Measurements from ENCODE around the gene MYBPHL.

Gene MYBPHL

DNA sequence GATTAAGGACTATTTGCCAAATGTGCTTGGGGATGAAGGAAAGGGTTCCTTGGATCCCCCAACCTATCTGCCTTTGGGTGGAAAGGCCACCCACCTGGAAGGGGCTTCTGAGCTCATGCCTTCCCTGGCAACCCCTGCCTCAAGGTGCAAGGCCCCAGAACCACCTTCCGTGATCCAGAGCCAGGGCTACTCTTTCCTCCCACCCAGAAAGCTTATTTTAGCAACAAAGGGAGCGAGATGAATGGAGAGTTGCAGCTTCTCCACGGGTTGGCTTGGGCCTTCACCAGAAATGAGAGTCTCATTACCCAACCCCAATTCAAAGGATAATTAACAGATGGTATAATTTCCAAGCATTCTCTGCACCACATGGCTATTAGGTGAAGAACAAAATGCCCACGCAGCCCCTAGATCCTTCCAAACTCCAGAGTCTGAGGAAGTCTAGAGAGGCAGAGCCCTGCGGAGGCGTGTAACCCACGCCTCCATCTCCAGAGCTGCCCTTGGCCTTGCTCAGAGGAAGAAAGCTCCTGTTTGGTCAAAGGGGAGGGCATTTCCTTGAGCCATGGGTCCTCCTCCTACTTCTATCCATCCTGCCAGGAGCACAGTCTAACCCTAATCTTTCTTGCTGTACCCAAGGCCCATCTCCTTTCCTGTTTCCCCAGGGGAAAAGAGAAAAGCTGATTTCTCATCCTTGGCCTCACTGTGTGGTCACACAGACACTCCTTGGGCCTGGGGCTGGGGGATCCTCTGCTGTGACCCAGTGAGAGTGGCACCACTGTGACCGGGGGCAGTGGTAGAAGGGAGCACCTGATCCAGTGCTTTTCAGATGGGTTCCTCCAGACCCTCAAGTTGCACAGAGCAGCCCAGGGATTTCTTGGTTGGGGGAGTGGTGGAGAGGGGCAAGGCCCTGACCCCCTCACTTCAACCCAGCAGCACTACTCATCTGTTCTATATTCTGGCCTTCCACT, 59.1 kb downstream of the MYBPHL start:
- no peak for DNase-seq (ENCODE audit: extremely low read depth, low read depth)
- TF ChIP-seq, protein P1, sequence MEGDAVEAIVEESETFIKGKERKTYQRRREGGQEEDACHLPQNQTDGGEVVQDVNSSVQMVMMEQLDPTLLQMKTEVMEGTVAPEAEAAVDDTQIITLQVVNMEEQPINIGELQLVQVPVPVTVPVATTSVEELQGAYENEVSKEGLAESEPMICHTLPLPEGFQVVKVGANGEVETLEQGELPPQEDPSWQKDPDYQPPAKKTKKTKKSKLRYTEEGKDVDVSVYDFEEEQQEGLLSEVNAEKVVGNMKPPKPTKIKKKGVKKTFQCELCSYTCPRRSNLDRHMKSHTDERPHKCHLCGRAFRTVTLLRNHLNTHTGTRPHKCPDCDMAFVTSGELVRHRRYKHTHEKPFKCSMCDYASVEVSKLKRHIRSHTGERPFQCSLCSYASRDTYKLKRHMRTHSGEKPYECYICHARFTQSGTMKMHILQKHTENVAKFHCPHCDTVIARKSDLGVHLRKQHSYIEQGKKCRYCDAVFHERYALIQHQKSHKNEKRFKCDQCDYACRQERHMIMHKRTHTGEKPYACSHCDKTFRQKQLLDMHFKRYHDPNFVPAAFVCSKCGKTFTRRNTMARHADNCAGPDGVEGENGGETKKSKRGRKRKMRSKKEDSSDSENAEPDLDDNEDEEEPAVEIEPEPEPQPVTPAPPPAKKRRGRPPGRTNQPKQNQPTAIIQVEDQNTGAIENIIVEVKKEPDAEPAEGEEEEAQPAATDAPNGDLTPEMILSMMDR (IDR thresholded peaks at IDR 0.05; ENCODE audit: low read depth, low read length) = no peak

DNA sequence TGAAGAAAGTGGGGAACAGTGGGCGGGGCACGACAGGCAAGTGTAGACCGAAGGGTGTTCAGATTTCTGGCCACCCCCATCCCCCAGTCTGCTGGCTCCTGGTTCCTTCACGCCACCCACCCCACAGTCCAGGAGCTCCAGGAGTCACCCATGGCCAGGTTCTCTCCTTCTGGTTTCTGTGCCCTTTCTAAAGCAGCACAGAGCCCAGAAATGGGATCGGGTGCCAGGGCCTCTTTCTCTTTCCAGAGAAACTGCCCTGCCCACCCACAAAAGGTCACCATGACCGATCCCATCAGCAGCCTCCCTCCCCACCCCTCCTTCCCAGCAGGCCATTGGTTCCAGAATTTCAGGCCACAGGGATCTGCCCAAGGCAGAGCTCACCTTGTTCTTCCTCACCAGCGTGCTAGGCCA, 60.7 kb downstream of the MYBPHL start:
- TF ChIP-seq, protein P1 (IDR thresholded peaks at IDR 0.05; ENCODE audit: low read depth, low read length) = no peak
- DNase-seq (ENCODE audit: extremely low read depth, low read depth) = no peak

GRCh38 chr1:109243860-109244552, 62.8 kb downstream of the MYBPHL start:
- TF ChIP-seq, protein P1 (IDR thresholded peaks at IDR 0.05; ENCODE audit: low read depth, low read length) = no peak
- DNase-seq (ENCODE audit: extremely low read depth, low read depth) = no peak

GRCh38 chr1:109243221-109243620, 63.6 kb downstream of the MYBPHL start:
- TF ChIP-seq, protein P1 (IDR thresholded peaks at IDR 0.05; ENCODE audit: low read depth, low read length) = no peak
- DNase-seq (ENCODE audit: extremely low read depth, low read depth) = no peak

DNA sequence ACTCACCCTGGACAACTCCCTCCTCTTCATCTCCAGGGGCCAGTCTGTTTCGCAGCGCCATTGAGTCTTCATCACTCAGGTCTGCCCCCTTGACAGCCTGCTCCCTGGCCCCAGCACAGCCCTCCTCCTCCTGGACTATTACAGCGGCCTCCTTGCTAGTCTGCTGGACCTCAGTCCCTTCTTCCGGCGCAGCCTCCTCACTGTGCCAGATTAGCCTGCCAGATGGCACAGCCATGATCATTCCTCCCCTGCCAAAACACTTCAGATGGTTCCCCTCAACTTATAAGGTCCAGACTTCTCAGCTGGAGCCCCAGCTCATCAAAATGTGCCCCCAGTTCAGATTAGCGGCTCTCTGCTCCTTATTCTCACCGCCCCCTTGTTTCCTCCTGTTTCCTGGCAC, 64.4 kb downstream of the MYBPHL start:
- DNase-seq (ENCODE audit: extremely low read depth, low read depth) = no peak
- TF ChIP-seq, protein P1 (IDR thresholded peaks at IDR 0.05; ENCODE audit: low read depth, low read length) = no peak

Data from AG09319 (cell line).